GM12874 (cell line): Measurements from ENCODE around the gene NOS3.

Experiments
- TF ChIP-seq, protein P1 (sequence below): IDR thresholded peaks from 2 replicates; pipeline ENCODE4 v1.5.1; 2011; ENCODE audit warnings: low read depth, mild to moderate bottlenecking, control low read depth, low read length, moderate library complexity; ENCODE audit not compliant: insufficient read depth

NOS3 gene

DNA sequence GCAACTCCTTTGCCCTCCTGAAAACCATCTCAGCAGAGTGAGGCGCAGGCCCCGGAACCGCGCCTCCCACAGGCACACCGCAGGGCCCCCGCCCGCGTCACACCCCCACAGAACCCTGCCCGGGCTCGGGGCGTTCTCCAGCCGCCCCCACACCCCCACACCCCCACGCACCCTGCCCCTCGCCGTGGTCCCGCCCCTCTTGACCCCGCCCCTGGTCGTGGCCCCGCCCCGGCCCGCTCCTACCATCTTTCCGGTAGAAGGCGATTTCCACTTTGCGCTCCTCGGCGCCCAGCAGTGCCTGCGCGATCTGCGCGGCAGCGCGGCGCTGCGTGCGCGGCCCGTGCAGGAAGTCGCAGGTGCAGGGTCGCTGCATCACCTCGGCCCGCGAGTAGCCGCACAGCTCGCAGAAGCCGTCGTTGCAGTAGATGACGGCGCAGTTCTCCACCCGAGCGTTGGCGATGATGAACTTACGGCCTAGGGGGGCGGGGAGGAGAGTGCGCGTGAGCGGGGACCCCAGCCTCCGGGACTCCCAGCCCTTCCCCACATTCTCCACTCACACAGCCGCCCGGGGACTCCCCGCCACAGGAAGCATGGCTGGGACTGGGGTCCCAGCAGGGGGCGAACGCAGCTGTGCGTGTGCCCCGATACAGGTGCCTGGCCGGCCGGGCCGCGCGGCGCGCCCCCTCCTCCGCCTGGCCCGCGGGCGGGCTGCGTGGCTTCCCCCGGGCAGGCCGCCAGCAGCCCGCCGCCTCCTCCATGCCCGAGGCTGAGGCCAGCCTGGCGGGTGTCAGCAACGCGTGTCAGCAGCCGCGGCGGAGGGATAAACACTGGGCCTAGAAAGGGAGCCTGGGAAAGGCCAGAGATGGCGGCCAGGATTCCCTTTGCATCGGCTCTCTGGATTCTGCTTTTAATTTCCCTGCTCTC, 16.1 kb upstream of the NOS3 start:
- TF ChIP-seq, protein P1, sequence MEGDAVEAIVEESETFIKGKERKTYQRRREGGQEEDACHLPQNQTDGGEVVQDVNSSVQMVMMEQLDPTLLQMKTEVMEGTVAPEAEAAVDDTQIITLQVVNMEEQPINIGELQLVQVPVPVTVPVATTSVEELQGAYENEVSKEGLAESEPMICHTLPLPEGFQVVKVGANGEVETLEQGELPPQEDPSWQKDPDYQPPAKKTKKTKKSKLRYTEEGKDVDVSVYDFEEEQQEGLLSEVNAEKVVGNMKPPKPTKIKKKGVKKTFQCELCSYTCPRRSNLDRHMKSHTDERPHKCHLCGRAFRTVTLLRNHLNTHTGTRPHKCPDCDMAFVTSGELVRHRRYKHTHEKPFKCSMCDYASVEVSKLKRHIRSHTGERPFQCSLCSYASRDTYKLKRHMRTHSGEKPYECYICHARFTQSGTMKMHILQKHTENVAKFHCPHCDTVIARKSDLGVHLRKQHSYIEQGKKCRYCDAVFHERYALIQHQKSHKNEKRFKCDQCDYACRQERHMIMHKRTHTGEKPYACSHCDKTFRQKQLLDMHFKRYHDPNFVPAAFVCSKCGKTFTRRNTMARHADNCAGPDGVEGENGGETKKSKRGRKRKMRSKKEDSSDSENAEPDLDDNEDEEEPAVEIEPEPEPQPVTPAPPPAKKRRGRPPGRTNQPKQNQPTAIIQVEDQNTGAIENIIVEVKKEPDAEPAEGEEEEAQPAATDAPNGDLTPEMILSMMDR: peak; percentile 38; the same call in 1 of the 2 replicates

DNA sequence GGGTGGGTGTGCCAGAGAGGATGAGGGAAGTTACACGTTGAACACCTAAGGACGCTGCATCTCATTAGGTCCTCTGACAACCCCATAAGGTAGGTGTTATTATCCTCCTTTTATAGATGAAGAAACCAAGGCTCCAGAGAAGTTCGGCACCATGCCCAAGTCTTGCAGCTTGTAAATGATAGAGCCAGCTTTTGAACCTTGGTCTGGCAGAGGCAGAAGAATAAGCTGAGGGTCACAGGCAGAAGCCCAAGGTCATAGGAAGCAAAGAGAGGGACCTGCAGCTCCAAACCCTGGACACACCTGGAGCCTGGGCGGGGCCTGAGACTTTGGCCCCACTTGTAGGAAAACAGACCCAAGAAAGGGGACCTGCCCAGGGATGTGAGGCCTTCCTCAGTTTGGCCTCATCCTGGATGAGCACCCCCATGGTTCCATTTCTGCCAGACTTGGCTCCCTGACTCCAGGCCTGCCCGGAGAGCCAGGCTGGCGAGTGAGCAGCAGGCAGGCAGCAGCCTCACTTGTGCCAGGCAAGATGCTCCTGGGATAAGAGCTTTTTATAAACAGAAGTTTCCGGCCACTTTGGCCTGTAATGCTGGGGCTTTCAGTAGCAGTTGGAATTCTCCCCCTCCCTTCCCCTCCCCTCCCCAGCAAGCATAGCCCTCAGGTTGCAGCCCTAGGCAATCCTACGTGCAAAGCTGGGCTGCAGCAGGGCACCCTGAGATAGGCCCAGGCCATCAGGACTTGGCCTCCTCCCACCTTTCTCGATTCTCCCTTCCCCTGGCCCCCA, 15.1 kb upstream of the NOS3 start:
- TF ChIP-seq, protein P1: no peak

DNA sequence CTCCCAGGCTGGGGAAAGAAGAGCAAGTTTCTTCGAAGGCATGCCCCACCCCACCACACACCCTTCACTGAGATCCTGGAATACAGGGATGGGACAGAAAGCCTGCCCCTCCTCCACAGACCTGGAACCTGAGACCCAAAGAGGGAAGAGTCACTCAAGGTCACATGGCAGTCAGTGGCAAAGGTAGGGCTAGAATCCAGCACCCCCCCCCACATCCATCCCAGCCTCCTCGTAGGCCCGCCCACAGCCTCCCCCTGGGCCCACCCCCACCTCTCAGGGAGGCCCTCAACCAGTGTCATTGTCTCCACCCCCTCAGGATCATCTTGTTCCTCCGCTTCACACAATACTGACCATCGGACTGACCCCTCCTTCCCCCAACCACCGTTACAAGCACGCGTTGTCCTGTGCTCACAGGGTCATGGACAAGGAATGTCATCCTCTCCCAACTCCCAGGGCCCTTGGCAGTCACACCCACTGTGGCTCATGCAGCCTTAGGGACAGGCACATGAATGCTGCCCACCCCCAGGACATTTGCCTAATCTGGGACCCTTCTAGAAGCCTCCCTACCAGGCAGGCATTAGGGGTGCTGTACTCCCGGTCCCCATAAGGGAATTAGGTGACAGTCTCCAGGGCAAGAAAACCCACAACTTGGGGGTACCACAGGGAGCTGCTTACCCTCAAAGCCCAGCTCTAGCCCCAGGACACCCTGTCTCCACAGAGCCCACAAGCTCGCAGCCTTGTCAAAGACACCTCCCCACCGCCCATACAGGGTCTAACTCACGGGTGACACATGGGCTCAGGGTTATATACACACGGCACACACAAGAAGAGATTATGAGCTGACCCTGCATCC, 14.1 kb upstream of the NOS3 start:
- TF ChIP-seq, protein P1: no peak

DNA sequence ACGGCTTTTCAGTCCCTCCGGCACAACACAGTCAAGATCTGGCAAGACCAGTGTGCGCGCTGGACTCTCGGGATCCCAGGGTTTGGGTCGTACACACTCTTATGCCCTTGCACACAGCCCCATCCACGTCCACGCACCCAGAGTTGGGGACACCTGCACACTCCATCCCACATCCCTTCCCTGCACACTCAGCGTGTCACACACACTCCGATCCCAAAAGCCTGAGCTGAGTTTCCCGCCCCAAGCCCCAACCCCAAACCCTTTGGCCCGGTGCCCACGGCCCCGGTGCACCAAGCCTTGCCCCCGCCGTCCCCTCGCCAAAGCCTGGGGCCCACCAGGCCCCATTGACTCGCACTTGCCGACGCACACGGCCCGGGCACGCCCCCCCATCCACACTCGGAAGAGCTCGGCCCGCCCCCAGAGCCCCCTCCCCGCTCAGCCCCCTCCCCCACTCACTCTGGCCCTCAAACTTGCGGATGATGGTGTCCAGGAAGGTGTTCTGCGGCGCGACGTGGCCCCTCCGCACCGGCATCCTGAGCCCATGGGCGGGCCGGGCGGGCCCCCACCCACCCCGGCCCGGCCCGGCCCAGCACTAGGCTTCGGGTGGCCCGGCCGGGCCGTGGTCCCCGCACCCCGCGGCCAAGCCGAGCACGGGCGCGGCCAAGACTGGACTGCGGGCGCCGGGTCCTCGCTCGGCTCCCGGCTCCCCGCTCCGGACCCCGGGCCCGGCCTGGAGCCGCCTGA, 13.3 kb upstream of the NOS3 start:
- TF ChIP-seq, protein P1: no peak

DNA sequence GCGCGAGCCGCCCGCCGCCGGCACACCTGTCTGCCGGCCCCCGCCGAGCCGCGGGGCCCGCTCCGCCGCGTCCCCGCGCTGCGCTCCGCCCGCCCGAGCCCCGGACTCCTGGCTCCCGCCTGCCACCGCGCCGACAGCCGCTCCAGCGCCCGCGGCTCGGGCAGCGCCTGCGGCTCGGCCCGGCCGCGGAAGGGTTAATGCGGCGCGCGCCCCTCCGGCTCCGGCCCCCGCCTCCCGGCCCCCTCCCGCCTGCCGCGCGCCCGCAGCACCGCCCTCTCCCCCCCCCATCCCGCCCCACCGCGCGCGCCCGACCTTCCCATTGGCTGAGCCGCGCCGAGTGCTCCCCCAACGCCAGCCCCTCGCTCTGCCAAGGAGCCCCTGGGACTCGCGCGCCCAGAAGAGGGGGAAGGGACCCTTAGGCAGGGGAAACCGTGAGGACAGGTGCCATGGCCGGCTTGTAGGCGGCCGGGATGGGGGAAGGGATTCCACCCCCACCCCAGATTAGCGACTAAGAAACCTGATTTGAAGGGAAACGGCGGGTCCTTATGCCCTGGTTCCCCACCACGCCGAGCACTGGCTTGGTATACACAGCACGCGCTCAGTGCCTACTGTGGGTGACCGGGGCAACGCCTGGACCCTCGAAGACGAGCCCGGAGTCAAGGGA, 12.6 kb upstream of the NOS3 start, which contains the start of gene KCNH2:
TSS of gene KCNH2 (minus strand) at position 196 of the 664 bp plus-strand sequence. CDS start 408 bp downstream, outside the sequence.
- TF ChIP-seq, protein P1: no peak

DNA sequence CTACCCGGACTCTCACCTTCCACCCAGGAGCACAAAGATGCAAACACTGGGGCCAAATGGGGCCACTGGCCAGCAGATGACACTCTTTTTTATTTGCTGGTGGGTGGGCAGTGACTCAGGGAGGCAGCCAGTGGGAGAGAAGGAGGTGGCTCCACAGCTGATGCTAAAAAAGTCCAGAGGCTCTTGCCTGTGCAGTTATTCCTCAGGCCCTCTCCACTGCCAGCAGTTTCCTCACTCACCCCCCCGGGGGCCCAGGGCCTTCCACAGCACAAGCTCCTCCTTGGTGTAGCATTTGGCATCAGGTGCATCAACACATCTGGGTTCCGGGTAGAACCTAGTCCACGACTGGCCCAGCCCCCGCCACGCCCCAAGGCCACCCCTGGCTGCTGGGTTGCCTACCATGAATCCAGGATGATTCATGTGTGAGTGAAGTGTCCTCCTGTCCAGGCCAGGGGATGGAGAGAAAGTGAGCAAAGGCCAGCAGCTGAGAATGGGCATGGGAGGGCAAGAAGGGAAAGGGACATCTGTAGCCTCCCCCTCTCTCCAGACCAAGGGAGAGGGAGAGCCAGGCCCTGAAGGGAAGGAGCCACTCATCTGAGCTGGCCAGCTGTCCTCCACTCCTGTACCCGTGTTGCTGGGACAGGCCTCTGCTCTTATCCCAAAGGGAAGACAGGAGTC, 11.0 kb upstream of the NOS3 start:
- TF ChIP-seq, protein P1: no peak
